HEK293 (cell line): ENCODE results near the gene MRTFA.

ENCODE experiments used
- CTCF ChIA-PET: fragments of 350-600 bp; formaldehyde crosslinking; extraction: SDS; loops from one replicate; lab custom pipeline; 2021; ENCODE audit warnings: antibody characterized with exemption; lab: Yijun Ruan, JAX
- POLR2A ChIA-PET: fragments of 300-600 bp; formaldehyde crosslinking; extraction: SDS; loops from one replicate; lab custom pipeline; 2020; ENCODE audit warnings: antibody characterized with exemption, inconsistent platforms; lab: Yijun Ruan, JAX
- H3K27ac ChIP-seq: fragments of 200-500 bp; sonication (Bioruptor generic); 2 replicates; pipeline ENCODE4 v1.5.1; 2014; ENCODE audit warnings: low read depth, low read length, control low read depth, inconsistent platforms; ENCODE audit errors: extremely low read depth
- H3K36me3 ChIP-seq, 2 experiments: fragments of 200-500 bp in 1 of 2; sonication (Bioruptor generic) in 1 of 2; 1 replicate in 1 of 2; 2 replicates in 1 of 2; pipeline ENCODE4 v1.5.1; 2014 to 2017; ENCODE audit warnings: inconsistent platforms in 2 of 2, low read length in 2 of 2; ENCODE audit not compliant: control insufficient read depth in 2 of 2, insufficient read depth in 1 of 2
- H3K4me1 ChIP-seq: fragments of 200-500 bp; sonication (Bioruptor generic); 2 replicates; pipeline ENCODE4 v1.5.1; 2014; ENCODE audit warnings: mild to moderate bottlenecking, low read length, inconsistent platforms; ENCODE audit not compliant: control insufficient read depth, insufficient read depth
- H3K4me3 ChIP-seq: 2 replicates; pipeline ENCODE4 v1.5.1; 2011; ENCODE audit warnings: low read depth, mild to moderate bottlenecking, control low read depth, low read length, moderate library complexity
- H3K9me3 ChIP-seq: fragments of 200-500 bp; sonication (Bioruptor generic); 2 replicates; pipeline ENCODE4 v1.5.1; 2014; ENCODE audit warnings: low read depth, low read length, inconsistent platforms; ENCODE audit not compliant: control insufficient read depth, insufficient read depth
- GFI1B ChIP-seq: fragments of 450-650 bp; formaldehyde crosslinking; IDR thresholded peaks from 2 replicates; pipeline ENCODE4 v1.5.1; 2016; ENCODE audit warnings: missing biosample characterization, missing genetic modification characterization
- GLIS1 ChIP-seq: fragments of 450-650 bp; formaldehyde crosslinking; IDR thresholded peaks from 2 replicates; pipeline ENCODE4 v1.5.1; 2016; ENCODE audit warnings: missing biosample characterization, missing genetic modification characterization
- INSM2 ChIP-seq: fragments of 450-650 bp; formaldehyde crosslinking; IDR thresholded peaks from 2 replicates; pipeline ENCODE4 v1.5.1; 2016; ENCODE audit warnings: missing biosample characterization, missing genetic modification characterization
- KLF17 ChIP-seq: fragments of 450-650 bp; formaldehyde crosslinking; IDR thresholded peaks from 2 replicates; pipeline ENCODE4 v1.5.1; 2016; ENCODE audit warnings: missing biosample characterization, missing genetic modification characterization
- SP7 ChIP-seq: fragments of 450-650 bp; formaldehyde crosslinking; IDR thresholded peaks from 2 replicates; pipeline ENCODE4 v1.5.1; 2016; ENCODE audit warnings: missing biosample characterization, missing genetic modification characterization
- ZBTB17 ChIP-seq: fragments of 450-650 bp; formaldehyde crosslinking; IDR thresholded peaks from 2 replicates; pipeline ENCODE4 v1.5.1; 2016; ENCODE audit warnings: missing biosample characterization, missing genetic modification characterization
- ZBTB48 ChIP-seq: fragments of 450-650 bp; formaldehyde crosslinking; IDR thresholded peaks from 2 replicates; pipeline ENCODE4 v1.5.1; 2016; ENCODE audit warnings: missing biosample characterization, missing genetic modification characterization
- ZFP37 ChIP-seq: fragments of 450-650 bp; formaldehyde crosslinking; IDR thresholded peaks from 2 replicates; pipeline ENCODE4 v1.5.1; 2016; ENCODE audit warnings: missing biosample characterization, missing genetic modification characterization
- ZNF10 ChIP-seq: fragments of 450-650 bp; formaldehyde crosslinking; IDR thresholded peaks from 2 replicates; pipeline ENCODE4 v1.5.1; 2017; ENCODE audit warnings: missing biosample characterization, missing genetic modification characterization
- ZNF133 ChIP-seq: fragments of 450-650 bp; formaldehyde crosslinking; IDR thresholded peaks from 2 replicates; pipeline ENCODE4 v1.5.1; 2016; ENCODE audit warnings: missing biosample characterization, missing genetic modification characterization
- ZNF169 ChIP-seq: fragments of 450-650 bp; formaldehyde crosslinking; IDR thresholded peaks from 2 replicates; pipeline ENCODE4 v1.5.1; 2016; ENCODE audit warnings: missing biosample characterization, missing genetic modification characterization
- ZNF202 ChIP-seq: fragments of 450-650 bp; formaldehyde crosslinking; IDR thresholded peaks from 2 replicates; pipeline ENCODE4 v1.5.1; 2016; ENCODE audit warnings: missing biosample characterization, missing genetic modification characterization, borderline replicate concordance
- ZNF239 ChIP-seq: fragments of 450-650 bp; formaldehyde crosslinking; IDR thresholded peaks from 2 replicates; pipeline ENCODE4 v1.5.1; 2016; ENCODE audit warnings: missing biosample characterization, missing genetic modification characterization
- ZNF354C ChIP-seq: fragments of 450-650 bp; formaldehyde crosslinking; IDR thresholded peaks from 2 replicates; pipeline ENCODE4 v1.5.1; 2016; ENCODE audit warnings: missing biosample characterization, missing genetic modification characterization, low read depth, borderline replicate concordance
- ZNF366 ChIP-seq: fragments of 450-650 bp; formaldehyde crosslinking; conservative IDR thresholded peaks from 2 replicates; pipeline ENCODE4 v1.5.1; 2016; ENCODE audit warnings: missing biosample characterization, missing genetic modification characterization
- ZNF449 ChIP-seq: fragments of 450-650 bp; formaldehyde crosslinking; IDR thresholded peaks from 2 replicates; pipeline ENCODE4 v1.5.1; 2017; ENCODE audit warnings: missing biosample characterization, mild to moderate bottlenecking, missing genetic modification characterization, moderate library complexity
- ZNF555 ChIP-seq: fragments of 450-650 bp; formaldehyde crosslinking; conservative IDR thresholded peaks from 2 replicates; pipeline ENCODE4 v1.5.1; 2017; ENCODE audit warnings: missing biosample characterization, mild to moderate bottlenecking, missing genetic modification characterization, inconsistent platforms
- ZNF558 ChIP-seq: fragments of 450-650 bp; formaldehyde crosslinking; IDR thresholded peaks from 2 replicates; pipeline ENCODE4 v1.5.1; 2016; ENCODE audit warnings: missing biosample characterization, missing genetic modification characterization
- ZNF600 ChIP-seq: fragments of 450-650 bp; formaldehyde crosslinking; IDR thresholded peaks from 2 replicates; pipeline ENCODE4 v1.5.1; 2016; ENCODE audit warnings: missing biosample characterization, missing genetic modification characterization
- ZNF626 ChIP-seq: fragments of 450-650 bp; sonication (Bioruptor Pico); formaldehyde crosslinking; IDR thresholded peaks from 2 replicates; pipeline ENCODE4 v1.5.1; 2018; ENCODE audit warnings: missing biosample characterization, missing genetic modification characterization, inconsistent platforms
- ZNF629 ChIP-seq: fragments of 450-650 bp; formaldehyde crosslinking; IDR thresholded peaks from 2 replicates; pipeline ENCODE4 v1.5.1; 2017; ENCODE audit warnings: missing biosample characterization, missing genetic modification characterization
- ZNF660 ChIP-seq: fragments of 450-650 bp; IDR thresholded peaks from 2 replicates; pipeline ENCODE4 v1.5.1; 2018; ENCODE audit warnings: missing biosample characterization, mild to moderate bottlenecking, missing genetic modification characterization
- ZNF664 ChIP-seq: fragments of 450-650 bp; formaldehyde crosslinking; IDR thresholded peaks from 2 replicates; pipeline ENCODE4 v1.5.1; 2016; ENCODE audit warnings: missing biosample characterization, missing genetic modification characterization
- ZNF76 ChIP-seq: fragments of 450-650 bp; formaldehyde crosslinking; IDR thresholded peaks from 2 replicates; pipeline ENCODE4; 2016; ENCODE audit warnings: low read depth, missing biosample characterization, missing genetic modification characterization, borderline replicate concordance
- TF ChIP-seq, protein P1 (sequence below): fragments of 450-650 bp; formaldehyde crosslinking; IDR thresholded peaks from 2 replicates; pipeline ENCODE4 v1.5.1; 2016; ENCODE audit warnings: missing biosample characterization, missing genetic modification characterization
- TF ChIP-seq, protein P2 (sequence below): fragments of 450-650 bp; formaldehyde crosslinking; IDR thresholded peaks from 2 replicates; pipeline ENCODE4 v1.5.1; 2016; ENCODE audit warnings: missing biosample characterization, missing genetic modification characterization
- TF ChIP-seq, protein P3 (sequence below): fragments of 450-650 bp; formaldehyde crosslinking; IDR thresholded peaks from 2 replicates; pipeline ENCODE4 v1.5.1; 2016; ENCODE audit warnings: missing biosample characterization, missing genetic modification characterization
- TF ChIP-seq, protein P4 (sequence below): fragments of 450-650 bp; formaldehyde crosslinking; IDR thresholded peaks from 2 replicates; pipeline ENCODE4 v1.5.1; 2017; ENCODE audit warnings: missing biosample characterization, missing genetic modification characterization

MRTFA gene

DNA sequence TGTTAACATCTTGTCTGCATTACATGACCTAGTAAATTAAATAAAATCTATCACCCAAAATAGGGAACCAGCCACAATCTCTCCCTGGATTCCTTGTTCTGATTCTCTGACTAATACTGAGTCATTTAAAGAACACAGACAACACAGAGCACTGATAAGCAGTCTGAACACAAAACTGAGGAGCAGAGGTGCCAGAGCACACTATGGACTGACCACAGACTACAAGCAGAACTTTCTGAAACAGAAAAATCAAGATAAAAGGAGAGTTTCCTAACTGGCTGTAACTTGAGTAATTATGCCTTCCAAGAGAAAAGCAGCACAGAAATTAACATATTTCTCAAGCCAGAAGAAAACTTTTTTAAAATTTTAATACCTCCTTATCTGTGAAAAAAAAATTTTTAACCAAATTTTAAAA is 137.3 kb downstream of the MRTFA start:
- peak overlapping the region; percentile 58; the same call in 1 of the 2 replicates for H3K27ac ChIP-seq
- TF ChIP-seq ZNF626 (no peak), ZNF366 (no peak), ZBTB48 (tag by site-specific recombination) (no peak), INSM2 (tag by site-specific recombination) (0 out of 2 replicates have a peak, but pooled peaks have one; percentile 17), ZNF555 (tag by site-specific recombination) (no peak), ZNF239 (tag by site-specific recombination) (no peak), ZNF664 (no peak), ZNF449 (tag by site-specific recombination) (no peak), ZNF202 (tag by site-specific recombination) (no peak), GFI1B (tag by site-specific recombination) (peak; percentile 80; the same call in 1 of the 2 replicates), SP7 (tag by site-specific recombination) (peak; percentile 48), ZNF354C (no peak), GLIS1 (tag by site-specific recombination) (no peak), ZNF10 (tag by site-specific recombination) (no peak), ZNF76 (tag by site-specific recombination) (no peak), ZNF600 (tag by site-specific recombination) (peak; percentile 92), ZNF133 (no peak), ZNF660 (tag by site-specific recombination) (peak; percentile 45; the same call in 1 of the 2 replicates), ZFP37 (tag by site-specific recombination) (0 out of 2 replicates have a peak, but pooled peaks have one; percentile 19), ZNF558 (tag by site-specific recombination) (peak; percentile 40; the same call in 1 of the 2 replicates), KLF17 (tag by site-specific recombination) (no peak), ZNF169 (tag by site-specific recombination) (no peak), ZNF629 (tag by site-specific recombination) (peak; percentile 22; the same call in 1 of the 2 replicates), ZBTB17 (peak; percentile 69; the same call in 1 of the 2 replicates)
- TF ChIP-seq, protein P1, sequence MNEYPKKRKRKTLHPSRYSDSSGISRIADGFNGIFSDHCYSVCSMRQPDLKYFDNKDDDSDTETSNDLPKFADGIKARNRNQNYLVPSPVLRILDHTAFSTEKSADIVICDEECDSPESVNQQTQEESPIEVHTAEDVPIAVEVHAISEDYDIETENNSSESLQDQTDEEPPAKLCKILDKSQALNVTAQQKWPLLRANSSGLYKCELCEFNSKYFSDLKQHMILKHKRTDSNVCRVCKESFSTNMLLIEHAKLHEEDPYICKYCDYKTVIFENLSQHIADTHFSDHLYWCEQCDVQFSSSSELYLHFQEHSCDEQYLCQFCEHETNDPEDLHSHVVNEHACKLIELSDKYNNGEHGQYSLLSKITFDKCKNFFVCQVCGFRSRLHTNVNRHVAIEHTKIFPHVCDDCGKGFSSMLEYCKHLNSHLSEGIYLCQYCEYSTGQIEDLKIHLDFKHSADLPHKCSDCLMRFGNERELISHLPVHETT (tag by site-specific recombination), result peak; percentile 30; the same call in 1 of the 2 replicates
- TF ChIP-seq, protein P2, sequence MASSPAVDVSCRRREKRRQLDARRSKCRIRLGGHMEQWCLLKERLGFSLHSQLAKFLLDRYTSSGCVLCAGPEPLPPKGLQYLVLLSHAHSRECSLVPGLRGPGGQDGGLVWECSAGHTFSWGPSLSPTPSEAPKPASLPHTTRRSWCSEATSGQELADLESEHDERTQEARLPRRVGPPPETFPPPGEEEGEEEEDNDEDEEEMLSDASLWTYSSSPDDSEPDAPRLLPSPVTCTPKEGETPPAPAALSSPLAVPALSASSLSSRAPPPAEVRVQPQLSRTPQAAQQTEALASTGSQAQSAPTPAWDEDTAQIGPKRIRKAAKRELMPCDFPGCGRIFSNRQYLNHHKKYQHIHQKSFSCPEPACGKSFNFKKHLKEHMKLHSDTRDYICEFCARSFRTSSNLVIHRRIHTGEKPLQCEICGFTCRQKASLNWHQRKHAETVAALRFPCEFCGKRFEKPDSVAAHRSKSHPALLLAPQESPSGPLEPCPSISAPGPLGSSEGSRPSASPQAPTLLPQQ (tag by site-specific recombination), result no peak
- TF ChIP-seq, protein P3, sequence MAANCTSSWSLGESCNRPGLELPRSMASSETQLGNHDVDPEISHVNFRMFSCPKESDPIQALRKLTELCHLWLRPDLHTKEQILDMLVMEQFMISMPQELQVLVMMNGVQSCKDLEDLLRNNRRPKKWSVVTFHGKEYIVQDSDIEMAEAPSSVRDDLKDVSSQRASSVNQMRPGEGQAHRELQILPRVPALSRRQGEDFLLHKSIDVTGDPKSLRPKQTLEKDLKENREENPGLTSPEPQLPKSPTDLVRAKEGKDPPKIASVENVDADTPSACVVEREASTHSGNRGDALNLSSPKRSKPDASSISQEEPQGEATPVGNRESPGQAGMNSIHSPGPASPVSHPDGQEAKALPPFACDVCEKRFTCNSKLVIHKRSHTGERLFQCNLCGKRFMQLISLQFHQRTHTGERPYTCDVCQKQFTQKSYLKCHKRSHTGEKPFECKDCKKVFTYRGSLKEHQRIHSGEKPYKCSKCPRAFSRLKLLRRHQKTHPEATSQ (tag by site-specific recombination), result no peak
- TF ChIP-seq, protein P4, sequence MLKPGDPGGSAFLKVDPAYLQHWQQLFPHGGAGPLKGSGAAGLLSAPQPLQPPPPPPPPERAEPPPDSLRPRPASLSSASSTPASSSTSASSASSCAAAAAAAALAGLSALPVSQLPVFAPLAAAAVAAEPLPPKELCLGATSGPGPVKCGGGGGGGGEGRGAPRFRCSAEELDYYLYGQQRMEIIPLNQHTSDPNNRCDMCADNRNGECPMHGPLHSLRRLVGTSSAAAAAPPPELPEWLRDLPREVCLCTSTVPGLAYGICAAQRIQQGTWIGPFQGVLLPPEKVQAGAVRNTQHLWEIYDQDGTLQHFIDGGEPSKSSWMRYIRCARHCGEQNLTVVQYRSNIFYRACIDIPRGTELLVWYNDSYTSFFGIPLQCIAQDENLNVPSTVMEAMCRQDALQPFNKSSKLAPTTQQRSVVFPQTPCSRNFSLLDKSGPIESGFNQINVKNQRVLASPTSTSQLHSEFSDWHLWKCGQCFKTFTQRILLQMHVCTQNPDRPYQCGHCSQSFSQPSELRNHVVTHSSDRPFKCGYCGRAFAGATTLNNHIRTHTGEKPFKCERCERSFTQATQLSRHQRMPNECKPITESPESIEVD (tag by site-specific recombination), result peak; percentile 92
- ChIA-PET POLR2A (interaction anchor here (1.0 kb wide), 2 partner anchors 11 to 137 kb away, joined by 3 to 5 read pairs; partner anchors contain the start of gene MRTFA), CTCF (interaction anchor here (0.7 to 2.5 kb wide), 3 partner anchors 11 to 147 kb away, joined by 3 to 28 read pairs (median 5); no protein-coding TSS in a partner anchor)
- peaks cover 14% of the 10 kb centered on the region for H3K4me1 ChIP-seq
- no peaks in the 10 kb centered on the region; a peak in 1 of 3 replicates for H3K36me3 ChIP-seq
- no peaks in the 10 kb centered on the region for H3K9me3 ChIP-seq
- H3K4me3 ChIP-seq, result no peak overlapping the region
